ENCODE data around the gene SMARCC2. TPM values are rescaled to one million over a fixed set of nuclear protein-coding genes. Genes with fewer than 3 reads are reported as not detected.

SMARCC2 gene
- total and polyA plus RNA-seq, 2 donors = 20.3 to 25.9 TPM

DNA sequence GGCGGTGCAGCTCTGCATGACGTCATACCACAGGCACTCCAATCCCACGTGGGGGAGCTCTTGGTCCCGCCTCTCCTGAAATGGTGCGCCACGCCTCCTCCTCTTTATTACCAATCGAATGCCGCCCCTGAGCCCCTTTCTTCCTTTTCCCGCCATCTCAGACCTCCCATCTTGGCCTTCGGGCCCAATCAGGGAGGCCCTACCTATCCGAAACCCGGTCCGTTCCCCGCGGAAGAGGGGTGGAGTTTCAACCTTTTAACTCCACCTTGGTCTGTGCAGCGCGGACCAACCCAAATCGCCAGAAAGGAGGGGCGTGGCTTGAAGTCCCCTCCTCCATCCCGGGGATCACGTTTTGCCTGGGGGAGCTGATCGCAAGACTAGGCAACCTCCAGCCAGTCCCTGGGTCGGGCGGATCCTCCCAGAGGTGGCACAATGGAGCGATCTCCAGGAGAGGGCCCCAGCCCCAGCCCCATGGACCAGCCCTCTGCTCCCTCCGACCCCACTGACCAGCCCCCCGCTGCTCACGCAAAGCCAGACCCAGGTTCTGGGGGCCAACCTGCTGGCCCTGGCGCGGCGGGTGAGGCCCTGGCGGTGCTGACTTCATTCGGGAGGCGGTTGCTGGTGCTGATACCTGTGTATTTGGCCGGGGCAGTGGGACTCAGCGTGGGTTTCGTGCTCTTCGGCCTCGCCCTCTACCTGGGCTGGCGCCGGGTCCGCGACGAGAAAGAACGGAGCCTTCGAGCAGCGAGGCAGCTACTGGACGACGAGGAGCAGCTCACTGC lies 61.2 kb downstream of the SMARCC2 start, which contains the start of gene ESYT1:
ESYT1 (plus strand) TSS at position 380 of the 782 bp plus-strand sequence; CDS start at position 433, 53 bp downstream.
- Histone ChIP-seq H3K9me3 (ENCODE audit: control insufficient read depth in 2 of 2, insufficient read depth in 1 of 2, low read length in 1 of 2) (peaks cover 0 to 7% of the 10 kb centered on the region in 2 donors), H3K4me3 (ENCODE audit: low read length in 2 of 2) (peak within 1 kb of the TSS; percentile 63 to 88), H3K4me1 (ENCODE audit: control insufficient read depth in 2 of 2, insufficient read depth in 2 of 2, low read length in 2 of 2) (peaks cover 19 to 45% of the 10 kb centered on the region in 2 donors), H3K27ac (ENCODE audit: low read depth in 1 of 2, low read length in 1 of 2) (peak within 1 kb of the TSS; percentile 93), H3K36me3 (ENCODE audit: control insufficient read depth in 2 of 2, insufficient read depth in 2 of 2, low read length in 1 of 2) (peaks cover 27 to 29% of the 10 kb centered on the region in 2 donors), H3K27me3 (ENCODE audit: control insufficient read depth in 2 of 2, insufficient read depth in 1 of 2, low read length in 1 of 2) (no peaks in the 10 kb centered on the region)
- under 1% methylated on average over 49 of the region's 49 CpGs for WGBS
- peak; percentile 93 to 100 (median 99) for DNase-seq (ENCODE audit: low read depth in 6 of 9, low spot score in 9 of 9)

DNA sequence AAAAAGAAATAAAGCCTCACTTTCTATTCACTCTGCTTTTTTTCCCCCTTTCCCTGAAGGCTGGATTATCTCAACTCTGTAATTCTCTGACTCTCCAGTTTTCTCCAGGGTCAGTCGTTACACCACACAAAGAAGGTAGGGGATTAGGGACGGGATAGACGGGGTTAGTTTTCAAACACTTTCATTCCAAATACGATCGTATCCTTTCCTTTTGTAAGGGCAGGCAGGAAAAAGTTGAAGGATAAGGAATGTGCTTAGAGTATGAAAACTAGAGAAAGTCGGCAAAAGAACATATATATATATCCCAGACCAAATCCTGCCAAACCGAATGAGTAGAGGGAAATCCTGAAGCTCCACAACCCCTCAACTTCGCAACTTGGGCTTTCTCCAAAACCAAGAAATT lies 61.8 kb downstream of the SMARCC2 start:
- peaks cover 0 to 7% of the 10 kb centered on the region in 2 donors for H3K9me3 ChIP-seq (ENCODE audit: control insufficient read depth in 2 of 2, insufficient read depth in 1 of 2, low read length in 1 of 2)
- H3K27me3 ChIP-seq (ENCODE audit: control insufficient read depth in 2 of 2, insufficient read depth in 1 of 2, low read length in 1 of 2) = no peaks in the 10 kb centered on the region
- peaks cover 19 to 45% of the 10 kb centered on the region in 2 donors for H3K4me1 ChIP-seq (ENCODE audit: control insufficient read depth in 2 of 2, insufficient read depth in 2 of 2, low read length in 2 of 2)
- H3K4me3 ChIP-seq (ENCODE audit: low read length in 2 of 2) = peak overlapping the region; percentile 36 to 63
- H3K27ac ChIP-seq (ENCODE audit: low read depth in 1 of 2, low read length in 1 of 2) = peak overlapping the region in 1 of 2 donors; percentile 93
- DNase-seq (ENCODE audit: low read depth in 6 of 9, low spot score in 9 of 9) = no peak
- H3K36me3 ChIP-seq (ENCODE audit: control insufficient read depth in 2 of 2, insufficient read depth in 2 of 2, low read length in 1 of 2) = peaks cover 22 to 26% of the 10 kb centered on the region in 2 donors
- WGBS = 1% methylated on average over 8 of the region's 8 CpGs

DNA sequence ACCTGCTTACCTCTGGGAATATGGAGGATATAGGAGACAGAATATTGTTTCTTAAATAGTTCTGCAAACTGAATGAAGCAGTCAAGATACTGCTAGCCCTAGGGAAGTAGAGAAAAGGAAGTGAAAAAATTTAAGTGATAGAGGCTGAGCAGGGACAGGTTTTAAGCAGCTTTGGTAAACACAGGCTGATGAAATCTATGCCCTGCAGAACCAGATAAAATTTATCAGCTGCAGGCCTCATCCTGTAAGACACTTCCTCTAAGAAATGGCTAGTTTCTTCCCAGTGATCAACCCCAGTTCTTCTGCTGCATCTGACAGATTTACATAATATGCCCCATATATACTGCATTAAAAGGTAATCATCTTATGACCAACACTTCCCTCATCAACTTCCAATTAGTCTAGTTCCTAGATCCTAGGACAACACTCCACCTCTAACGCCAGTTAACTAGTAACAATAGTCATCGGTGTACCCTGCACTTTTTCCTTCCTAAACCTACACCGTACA lies 62.5 kb downstream of the SMARCC2 start:
- WGBS = 59% methylated on average over 3 of the region's 3 CpGs
- H3K27ac ChIP-seq (ENCODE audit: low read depth in 1 of 2, low read length in 1 of 2) = peak overlapping the region; percentile 85 to 93

DNA sequence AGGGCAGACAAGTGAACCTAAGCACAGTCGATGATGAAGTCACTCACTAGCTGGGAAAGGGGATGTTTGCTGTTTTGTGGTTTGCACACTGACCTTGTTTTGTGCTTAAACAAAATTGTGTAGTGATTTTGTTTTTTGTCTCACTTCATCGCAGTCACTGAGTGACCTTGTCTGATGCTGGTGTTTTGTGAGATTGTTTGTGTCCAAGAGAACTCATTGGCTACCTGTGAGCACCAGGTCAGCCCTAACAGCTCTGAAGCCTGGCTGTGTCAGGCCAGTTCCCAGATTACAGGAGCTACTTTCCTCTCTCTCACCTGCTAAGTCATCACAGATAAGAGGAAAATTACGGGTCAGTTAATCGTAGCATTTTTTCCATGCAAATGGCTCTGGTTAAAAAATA lies 65.2 kb downstream of the SMARCC2 start:
- Histone ChIP-seq H3K9me3 (ENCODE audit: control insufficient read depth in 2 of 2, insufficient read depth in 1 of 2, low read length in 1 of 2) (no peaks in the 10 kb centered on the region), H3K27ac (ENCODE audit: low read depth in 1 of 2, low read length in 1 of 2) (no peak overlapping the region), H3K4me3 (ENCODE audit: low read length in 2 of 2) (no peak overlapping the region), H3K36me3 (ENCODE audit: control insufficient read depth in 2 of 2, insufficient read depth in 2 of 2, low read length in 1 of 2) (peaks cover 14 to 27% of the 10 kb centered on the region in 2 donors), H3K4me1 (ENCODE audit: control insufficient read depth in 2 of 2, insufficient read depth in 2 of 2, low read length in 2 of 2) (peaks cover 16 to 35% of the 10 kb centered on the region in 2 donors), H3K27me3 (ENCODE audit: control insufficient read depth in 2 of 2, insufficient read depth in 1 of 2, low read length in 1 of 2) (no peaks in the 10 kb centered on the region)
- 96% methylated on average over 4 of the region's 4 CpGs for WGBS
- DNase-seq (ENCODE audit: low read depth in 6 of 9, low spot score in 9 of 9) = no peak

More for the DNA sequence above, 62.5 kb downstream of the SMARCC2 start:
- Histone ChIP-seq H3K9me3 (ENCODE audit: control insufficient read depth in 2 of 2, insufficient read depth in 1 of 2, low read length in 1 of 2) (peaks cover 0 to 7% of the 10 kb centered on the region in 2 donors), H3K36me3 (ENCODE audit: control insufficient read depth in 2 of 2, insufficient read depth in 2 of 2, low read length in 1 of 2) (peaks cover 15 to 25% of the 10 kb centered on the region in 2 donors), H3K4me1 (ENCODE audit: control insufficient read depth in 2 of 2, insufficient read depth in 2 of 2, low read length in 2 of 2) (peaks cover 19 to 45% of the 10 kb centered on the region in 2 donors), H3K4me3 (ENCODE audit: low read length in 2 of 2) (peak overlapping the region in 1 of 2 donors; percentile 63), H3K27me3 (ENCODE audit: control insufficient read depth in 2 of 2, insufficient read depth in 1 of 2, low read length in 1 of 2) (no peaks in the 10 kb centered on the region)
- no peak for DNase-seq (ENCODE audit: low read depth in 6 of 9, low spot score in 9 of 9)

DNA sequence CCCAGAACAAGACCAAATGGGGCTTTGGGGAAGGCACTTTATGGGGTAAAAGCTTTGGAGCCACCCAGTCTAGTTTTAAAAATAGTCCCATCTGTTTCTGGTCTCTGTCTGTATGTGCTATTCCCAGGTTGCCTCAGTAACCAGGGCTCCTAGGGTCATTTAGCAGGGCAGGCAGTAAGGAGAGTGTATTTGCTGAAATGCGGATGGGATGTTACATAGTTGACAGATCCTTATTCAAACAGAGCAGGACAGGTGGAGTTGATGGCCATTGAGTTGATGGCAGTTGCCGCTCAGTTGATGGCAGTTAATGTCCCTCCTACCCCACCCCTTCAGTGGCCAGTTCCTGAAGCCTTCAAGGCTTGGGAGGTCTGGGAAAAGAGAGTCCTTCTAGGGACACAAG lies 66.6 kb downstream of the SMARCC2 start:
- 98% methylated on average over 2 of the region's 2 CpGs for WGBS
- H3K4me3 ChIP-seq (ENCODE audit: low read length in 2 of 2) = no peak overlapping the region
- no peaks in the 10 kb centered on the region for H3K9me3 ChIP-seq (ENCODE audit: control insufficient read depth in 2 of 2, insufficient read depth in 1 of 2, low read length in 1 of 2)
- no peak for DNase-seq (ENCODE audit: low read depth in 6 of 9, low spot score in 9 of 9)
- no peaks in the 10 kb centered on the region for H3K27me3 ChIP-seq (ENCODE audit: control insufficient read depth in 2 of 2, insufficient read depth in 1 of 2, low read length in 1 of 2)
- no peak overlapping the region for H3K27ac ChIP-seq (ENCODE audit: low read depth in 1 of 2, low read length in 1 of 2)
- peaks cover 14 to 29% of the 10 kb centered on the region in 2 donors for H3K36me3 ChIP-seq (ENCODE audit: control insufficient read depth in 2 of 2, insufficient read depth in 2 of 2, low read length in 1 of 2)
- peaks cover 22 to 46% of the 10 kb centered on the region in 2 donors for H3K4me1 ChIP-seq (ENCODE audit: control insufficient read depth in 2 of 2, insufficient read depth in 2 of 2, low read length in 2 of 2)

DNA sequence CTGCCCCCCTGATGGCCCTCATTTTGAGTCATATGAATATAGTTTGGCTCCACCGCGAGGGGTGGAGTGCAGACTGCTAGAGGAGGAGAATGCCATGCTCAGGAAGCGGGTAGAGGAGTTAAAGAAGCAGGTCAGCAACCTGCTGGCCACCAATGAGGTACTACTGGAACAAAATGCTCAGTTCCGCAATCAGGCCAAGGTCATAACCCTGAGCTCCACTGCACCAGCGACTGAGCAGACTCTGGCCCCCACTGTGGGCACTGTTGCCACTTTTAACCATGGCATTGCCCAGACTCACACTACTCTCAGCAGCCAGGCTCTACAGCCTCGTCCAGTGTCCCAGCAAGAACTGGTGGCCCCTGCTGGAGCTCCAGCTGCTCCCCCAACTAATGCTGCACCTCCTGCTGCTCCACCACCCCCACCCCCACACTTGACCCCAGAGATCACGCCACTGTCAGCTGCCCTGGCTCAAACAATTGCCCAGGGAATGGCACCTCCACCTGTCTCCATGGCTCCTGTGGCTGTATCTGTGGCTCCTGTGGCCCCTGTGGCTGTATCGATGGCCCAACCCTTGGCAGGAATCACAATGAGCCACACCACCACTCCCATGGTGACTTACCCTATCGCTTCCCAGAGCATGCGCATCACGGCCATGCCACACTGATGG lies 67.9 kb downstream of the SMARCC2 start:
- H3K4me1 ChIP-seq (ENCODE audit: control insufficient read depth in 2 of 2, insufficient read depth in 2 of 2, low read length in 2 of 2) = peaks cover 11 to 34% of the 10 kb centered on the region in 2 donors
- no peak overlapping the region for H3K4me3 ChIP-seq (ENCODE audit: low read length in 2 of 2)
- DNase-seq (ENCODE audit: low read depth in 6 of 9, low spot score in 9 of 9) = no peak
- peaks cover 14 to 30% of the 10 kb centered on the region in 2 donors for H3K36me3 ChIP-seq (ENCODE audit: control insufficient read depth in 2 of 2, insufficient read depth in 2 of 2, low read length in 1 of 2)
- H3K27ac ChIP-seq (ENCODE audit: low read depth in 1 of 2, low read length in 1 of 2) = no peak overlapping the region
- 97% methylated on average over 11 of the region's 11 CpGs for WGBS
- H3K27me3 ChIP-seq (ENCODE audit: control insufficient read depth in 2 of 2, insufficient read depth in 1 of 2, low read length in 1 of 2) = no peaks in the 10 kb centered on the region
- no peaks in the 10 kb centered on the region for H3K9me3 ChIP-seq (ENCODE audit: control insufficient read depth in 2 of 2, insufficient read depth in 1 of 2, low read length in 1 of 2)

DNA sequence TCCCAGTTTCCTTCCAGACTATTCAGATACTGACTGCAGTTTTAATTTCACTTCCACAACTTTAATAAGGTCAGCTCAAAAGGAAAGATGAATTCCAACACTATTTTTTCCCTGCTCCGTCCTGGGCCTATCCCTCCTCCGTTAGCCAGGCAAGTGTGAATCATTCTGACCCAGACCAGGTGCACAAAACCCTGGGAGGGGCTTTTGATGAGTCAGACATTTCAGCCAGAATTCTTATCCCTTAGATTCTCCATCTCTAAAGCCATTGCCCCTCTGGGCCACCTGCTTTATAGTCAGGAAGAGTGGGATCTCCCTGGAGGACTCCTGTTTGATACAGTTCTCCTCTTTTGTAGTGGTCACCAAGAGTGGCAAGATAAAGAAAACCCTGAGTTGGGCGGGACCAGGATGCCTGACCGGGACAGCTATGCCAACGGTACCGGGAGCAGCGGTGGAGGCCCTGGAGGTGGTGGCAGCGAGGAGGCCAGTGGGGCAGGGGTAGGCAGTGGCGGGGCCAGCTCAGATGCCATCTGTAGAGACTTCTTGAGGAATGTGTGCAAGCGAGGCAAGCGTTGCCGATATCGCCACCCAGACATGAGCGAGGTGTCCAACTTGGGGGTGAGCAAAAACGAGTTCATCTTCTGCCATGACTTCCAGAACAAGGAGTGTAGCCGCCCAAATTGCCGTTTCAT lies 69.0 kb downstream of the SMARCC2 start:
- Histone ChIP-seq H3K4me3 (ENCODE audit: low read length in 2 of 2) (no peak overlapping the region), H3K36me3 (ENCODE audit: control insufficient read depth in 2 of 2, insufficient read depth in 2 of 2, low read length in 1 of 2) (peaks cover 14 to 30% of the 10 kb centered on the region in 2 donors), H3K9me3 (ENCODE audit: control insufficient read depth in 2 of 2, insufficient read depth in 1 of 2, low read length in 1 of 2) (peaks cover 0 to 4% of the 10 kb centered on the region in 2 donors), H3K27ac (ENCODE audit: low read depth in 1 of 2, low read length in 1 of 2) (no peak overlapping the region), H3K4me1 (ENCODE audit: control insufficient read depth in 2 of 2, insufficient read depth in 2 of 2, low read length in 2 of 2) (peaks cover 10 to 29% of the 10 kb centered on the region in 2 donors), H3K27me3 (ENCODE audit: control insufficient read depth in 2 of 2, insufficient read depth in 1 of 2, low read length in 1 of 2) (no peaks in the 10 kb centered on the region)
- WGBS = 98% methylated on average over 17 of the region's 17 CpGs
- no peak for DNase-seq (ENCODE audit: low read depth in 6 of 9, low spot score in 9 of 9)

DNA sequence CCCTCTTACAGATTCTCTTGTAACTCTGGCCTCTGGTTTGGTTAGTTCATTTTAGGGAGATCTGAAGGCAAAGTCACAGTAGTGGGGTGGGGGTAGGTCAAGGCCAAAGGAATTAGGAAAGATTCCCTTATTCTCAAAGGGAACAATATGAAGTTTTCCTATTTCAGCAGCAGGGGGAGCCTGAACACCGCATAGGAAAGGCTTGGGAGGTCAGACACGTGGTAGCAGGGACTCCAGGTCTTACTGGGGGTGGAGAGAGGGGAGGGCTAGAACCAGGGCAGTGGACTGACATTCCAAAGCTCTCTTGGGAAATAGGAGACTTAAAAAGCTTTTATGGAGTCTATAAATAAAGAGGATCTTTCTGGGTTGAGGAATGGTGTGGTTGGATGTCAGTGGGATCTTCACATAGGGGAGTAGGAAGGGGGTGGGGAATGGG lies 69.9 kb downstream of the SMARCC2 start:
- Histone ChIP-seq H3K4me3 (ENCODE audit: low read length in 2 of 2) (peak overlapping the region in 1 of 2 donors; percentile 11), H3K4me1 (ENCODE audit: control insufficient read depth in 2 of 2, insufficient read depth in 2 of 2, low read length in 2 of 2) (peaks cover 10 to 27% of the 10 kb centered on the region in 2 donors), H3K36me3 (ENCODE audit: control insufficient read depth in 2 of 2, insufficient read depth in 2 of 2, low read length in 1 of 2) (peaks cover 14 to 30% of the 10 kb centered on the region in 2 donors), H3K27me3 (ENCODE audit: control insufficient read depth in 2 of 2, insufficient read depth in 1 of 2, low read length in 1 of 2) (no peaks in the 10 kb centered on the region), H3K27ac (ENCODE audit: low read depth in 1 of 2, low read length in 1 of 2) (peak overlapping the region in 1 of 2 donors; percentile 95), H3K9me3 (ENCODE audit: control insufficient read depth in 2 of 2, insufficient read depth in 1 of 2, low read length in 1 of 2) (peaks cover 0 to 5% of the 10 kb centered on the region in 2 donors)
- WGBS = 0% methylated on average over 2 of the region's 2 CpGs
- peak in 5 of 9 donors; percentile 62 to 81 (median 67) for DNase-seq (ENCODE audit: low read depth in 6 of 9, low spot score in 9 of 9)
